Stimulated activated naive CD8-positive, alpha-beta T cell treated with anti-CD3 and anti-CD28 coated beads, Interleukin-15, Interleukin-2, amounts not matched to agents 100 ng/mL and 50 ng/mL, for 24 hours (primary cell): Measurements from ENCODE around the gene IGF1R.

Experiments
- H3K27ac Mint-ChIP-seq: one replicate; pipeline ENCODE4 v1.8.0; 2021; ENCODE audit warnings: mild to moderate bottlenecking, mixed read lengths
- H3K27me3 Mint-ChIP-seq: one replicate; pipeline ENCODE4 v1.8.0; 2021; ENCODE audit warnings: mixed read lengths
- H3K36me3 Mint-ChIP-seq: one replicate; pipeline ENCODE4 v1.8.0; 2021; ENCODE audit warnings: low read depth, mixed read lengths
- H3K4me1 Mint-ChIP-seq: one replicate; pipeline ENCODE4 v1.8.0; 2021; ENCODE audit warnings: low read depth, mixed read lengths
- H3K4me3 Mint-ChIP-seq: one replicate; pipeline ENCODE4 v1.8.0; 2021; ENCODE audit warnings: mild to moderate bottlenecking, mixed read lengths
- H3K9me3 Mint-ChIP-seq: one replicate; pipeline ENCODE4 v1.8.0; 2021; ENCODE audit warnings: mixed read lengths

IGF1R gene

GRCh38 chr15:98900356-98900755 lies 252.0 kb downstream of the IGF1R start:
- no peaks in the 10 kb centered on the region for H3K27me3 Mint-ChIP-seq
- H3K4me1 Mint-ChIP-seq, result peaks cover 13% of the 10 kb centered on the region
- no peak overlapping the region for H3K4me3 Mint-ChIP-seq

GRCh38 chr15:98901434-98902072 lies 253.2 kb downstream of the IGF1R start:
- H3K36me3 Mint-ChIP-seq, result peaks cover 15% of the 10 kb centered on the region
- no peaks in the 10 kb centered on the region for H3K9me3 Mint-ChIP-seq
- H3K27me3 Mint-ChIP-seq, result no peaks in the 10 kb centered on the region
- H3K27ac Mint-ChIP-seq, result no peak overlapping the region
- no peak overlapping the region for H3K4me3 Mint-ChIP-seq
- H3K4me1 Mint-ChIP-seq, result peaks cover 13% of the 10 kb centered on the region

More at GRCh38 chr15:98900356-98900755, 252.0 kb downstream of the IGF1R start:
- Mint-ChIP-seq H3K9me3 (no peaks in the 10 kb centered on the region), H3K36me3 (peaks cover 16% of the 10 kb centered on the region), H3K27ac (no peak overlapping the region)

GRCh38 chr15:98902931-98903330 lies 254.6 kb downstream of the IGF1R start:
- Mint-ChIP-seq H3K27ac (no peak overlapping the region), H3K36me3 (peaks cover 4% of the 10 kb centered on the region), H3K4me3 (no peak overlapping the region), H3K27me3 (no peaks in the 10 kb centered on the region), H3K9me3 (no peaks in the 10 kb centered on the region), H3K4me1 (peaks cover 13% of the 10 kb centered on the region)

- Mint-ChIP-seq H3K9me3 (no peaks in the 10 kb centered on the region), H3K36me3 (peaks cover 4% of the 10 kb centered on the region), H3K27me3 (no peaks in the 10 kb centered on the region), H3K4me3 (no peak overlapping the region), H3K27ac (no peak overlapping the region), H3K4me1 (peaks cover 13% of the 10 kb centered on the region)
Measured at GRCh38 chr15:98903377-98904018, 255.2 kb downstream of the IGF1R start.

- H3K36me3 Mint-ChIP-seq, result peaks cover 4% of the 10 kb centered on the region
- H3K4me1 Mint-ChIP-seq, result peaks cover 13% of the 10 kb centered on the region
- H3K27ac Mint-ChIP-seq, result no peak overlapping the region
- no peaks in the 10 kb centered on the region for H3K27me3 Mint-ChIP-seq
- no peaks in the 10 kb centered on the region for H3K9me3 Mint-ChIP-seq
- H3K4me3 Mint-ChIP-seq, result no peak overlapping the region
Measured at GRCh38 chr15:98904544-98904943, 256.2 kb downstream of the IGF1R start.

GRCh38 chr15:98905963-98906711 lies 257.8 kb downstream of the IGF1R start:
- Mint-ChIP-seq H3K27ac (no peak overlapping the region), H3K9me3 (no peaks in the 10 kb centered on the region), H3K4me1 (peaks cover 13% of the 10 kb centered on the region), H3K36me3 (peaks cover 4% of the 10 kb centered on the region), H3K27me3 (no peaks in the 10 kb centered on the region), H3K4me3 (no peak overlapping the region)

- H3K9me3 Mint-ChIP-seq, result no peaks in the 10 kb centered on the region
- H3K36me3 Mint-ChIP-seq, result peaks cover 4% of the 10 kb centered on the region
- no peaks in the 10 kb centered on the region for H3K27me3 Mint-ChIP-seq
- peaks cover 10% of the 10 kb centered on the region for H3K4me1 Mint-ChIP-seq
- H3K27ac Mint-ChIP-seq, result no peak overlapping the region
- no peak overlapping the region for H3K4me3 Mint-ChIP-seq
Measured at GRCh38 chr15:98906712-98907083, 258.4 kb downstream of the IGF1R start.

GRCh38 chr15:98907927-98908471 lies 259.7 kb downstream of the IGF1R start:
- Mint-ChIP-seq H3K36me3 (peaks cover 8% of the 10 kb centered on the region), H3K4me1 (peaks cover 9% of the 10 kb centered on the region), H3K27me3 (no peaks in the 10 kb centered on the region), H3K4me3 (no peak overlapping the region), H3K27ac (no peak overlapping the region), H3K9me3 (no peaks in the 10 kb centered on the region)

- Mint-ChIP-seq H3K27me3 (no peaks in the 10 kb centered on the region), H3K4me1 (peaks cover 3% of the 10 kb centered on the region), H3K36me3 (peaks cover 14% of the 10 kb centered on the region), H3K4me3 (no peak overlapping the region), H3K9me3 (no peaks in the 10 kb centered on the region), H3K27ac (no peak overlapping the region)
Measured at GRCh38 chr15:98909968-98910885, 261.9 kb downstream of the IGF1R start.

GRCh38 chr15:98914626-98915025 lies 266.3 kb downstream of the IGF1R start:
- Mint-ChIP-seq H3K4me3 (no peak overlapping the region), H3K9me3 (no peaks in the 10 kb centered on the region), H3K27ac (no peak overlapping the region), H3K36me3 (peaks cover 31% of the 10 kb centered on the region), H3K27me3 (no peaks in the 10 kb centered on the region), H3K4me1 (peaks cover 6% of the 10 kb centered on the region)

- H3K27ac Mint-ChIP-seq, result no peak overlapping the region
- peaks cover 6% of the 10 kb centered on the region for H3K4me1 Mint-ChIP-seq
- H3K27me3 Mint-ChIP-seq, result no peaks in the 10 kb centered on the region
- H3K4me3 Mint-ChIP-seq, result no peak overlapping the region
- H3K9me3 Mint-ChIP-seq, result no peaks in the 10 kb centered on the region
- peaks cover 31% of the 10 kb centered on the region for H3K36me3 Mint-ChIP-seq
Measured at GRCh38 chr15:98916826-98917225, 268.5 kb downstream of the IGF1R start.

GRCh38 chr15:98917417-98917816 lies 269.1 kb downstream of the IGF1R start:
- no peak overlapping the region for H3K27ac Mint-ChIP-seq
- no peak overlapping the region for H3K4me3 Mint-ChIP-seq
- no peaks in the 10 kb centered on the region for H3K27me3 Mint-ChIP-seq
- no peaks in the 10 kb centered on the region for H3K9me3 Mint-ChIP-seq
- H3K36me3 Mint-ChIP-seq, result peaks cover 33% of the 10 kb centered on the region
- peaks cover 6% of the 10 kb centered on the region for H3K4me1 Mint-ChIP-seq

- H3K9me3 Mint-ChIP-seq, result no peaks in the 10 kb centered on the region
- H3K27ac Mint-ChIP-seq, result no peak overlapping the region
- peaks cover 3% of the 10 kb centered on the region for H3K4me1 Mint-ChIP-seq
- H3K27me3 Mint-ChIP-seq, result no peaks in the 10 kb centered on the region
- H3K4me3 Mint-ChIP-seq, result no peak overlapping the region
- H3K36me3 Mint-ChIP-seq, result peaks cover 23% of the 10 kb centered on the region
Measured at GRCh38 chr15:98920091-98920880, 271.9 kb downstream of the IGF1R start.

GRCh38 chr15:98923171-98923570 lies 274.8 kb downstream of the IGF1R start:
- Mint-ChIP-seq H3K4me3 (no peak overlapping the region), H3K27ac (no peak overlapping the region), H3K36me3 (peaks cover 17% of the 10 kb centered on the region), H3K27me3 (no peaks in the 10 kb centered on the region), H3K9me3 (no peaks in the 10 kb centered on the region), H3K4me1 (no peaks in the 10 kb centered on the region)
